MM.1S (cell line): ENCODE data around the gene CABP5.

ENCODE experiments used
- DNase-seq: peaks from one replicate; pipeline ENCODE4 v3.0.0-alpha.2; 2015
- H2AFZ ChIP-seq: fragments of 300-600 bp; sonication (generic); 2 replicates; pipeline ENCODE4 v1.6.0; 2016; ENCODE audit warnings: antibody characterized with exemption, low read length
- H3F3A ChIP-seq: fragments of 300-600 bp; sonication (generic); 2 replicates; pipeline ENCODE4 v1.6.1; 2016; ENCODE audit warnings: mild to moderate bottlenecking, antibody characterized with exemption, low read length, moderate library complexity, mixed read lengths; ENCODE audit not compliant: insufficient read depth
- H3K27ac ChIP-seq: fragments of 300-600 bp; sonication (generic); 2 replicates; pipeline ENCODE4 v1.5.1; 2016; ENCODE audit warnings: mild to moderate bottlenecking, low read length
- H3K27me3 ChIP-seq: fragments of 300-600 bp; sonication (generic); replicated peaks from 2 replicates; pipeline ENCODE4 v1.6.0; 2016; ENCODE audit warnings: low read length; ENCODE audit not compliant: insufficient read depth
- H3K36me3 ChIP-seq: fragments of 300-600 bp; sonication (generic); replicated peaks from 2 replicates; pipeline ENCODE4 v1.6.1; 2016; ENCODE audit warnings: mild to moderate bottlenecking, low read length, mixed read lengths; ENCODE audit not compliant: insufficient read depth
- H3K4me1 ChIP-seq: fragments of 300-600 bp; sonication (generic); 2 replicates; pipeline ENCODE4 v1.6.1; 2016; ENCODE audit warnings: low read length, mixed read lengths
- H3K4me2 ChIP-seq: fragments of 300-600 bp; sonication (generic); 2 replicates; pipeline ENCODE4 v1.6.0; 2016; ENCODE audit warnings: low read depth, low read length
- H3K4me3 ChIP-seq: fragments of 300-600 bp; sonication (generic); 2 replicates; pipeline ENCODE4 v1.5.1; 2016; ENCODE audit warnings: low read length, mixed read lengths
- H3K79me2 ChIP-seq: fragments of 300-600 bp; sonication (generic); 2 replicates; pipeline ENCODE4 v1.6.1; 2016; ENCODE audit warnings: mixed run types, low read length, mixed read lengths
- H3K9ac ChIP-seq: fragments of 300-600 bp; sonication (generic); 2 replicates; pipeline ENCODE4 v1.6.1; 2016; ENCODE audit warnings: low read length, mixed read lengths
- H3K9me2 ChIP-seq: fragments of 300-600 bp; sonication (generic); replicated peaks from 2 replicates; pipeline ENCODE4 v1.6.1; 2016; ENCODE audit warnings: mild to moderate bottlenecking, low read length, mixed read lengths; ENCODE audit not compliant: insufficient read depth
- H3K9me3 ChIP-seq: fragments of 300-600 bp; sonication (generic); replicated peaks from 2 replicates; pipeline ENCODE4 v1.6.1; 2016; ENCODE audit warnings: mild to moderate bottlenecking, low read length, mixed read lengths; ENCODE audit not compliant: insufficient read depth
- H4K20me1 ChIP-seq: fragments of 300-600 bp; sonication (generic); 2 replicates; pipeline ENCODE4 v1.6.1; 2016; ENCODE audit warnings: mild to moderate bottlenecking, low read length, moderate library complexity, mixed read lengths; ENCODE audit not compliant: insufficient read depth
- CTCF ChIP-seq: fragments of 300-600 bp; sonication (generic); IDR thresholded peaks from 2 replicates; pipeline ENCODE4 v1.5.1; 2016; ENCODE audit warnings: antibody characterized with exemption, low read length, mixed read lengths
- EZH2 ChIP-seq: fragments of 300-600 bp; sonication (generic); optimal IDR thresholded peaks from 2 replicates; pipeline ENCODE3; 2017; ENCODE audit warnings: low read depth, mild to moderate bottlenecking, antibody characterized with exemption, low read length, mixed read lengths
- EZH2phosphoT487 ChIP-seq: fragments of 300-600 bp; sonication (generic); IDR thresholded peaks from 2 replicates; pipeline ENCODE4 v1.6.1; 2018; ENCODE audit warnings: antibody characterized with exemption, low read length

CABP5 gene

DNA sequence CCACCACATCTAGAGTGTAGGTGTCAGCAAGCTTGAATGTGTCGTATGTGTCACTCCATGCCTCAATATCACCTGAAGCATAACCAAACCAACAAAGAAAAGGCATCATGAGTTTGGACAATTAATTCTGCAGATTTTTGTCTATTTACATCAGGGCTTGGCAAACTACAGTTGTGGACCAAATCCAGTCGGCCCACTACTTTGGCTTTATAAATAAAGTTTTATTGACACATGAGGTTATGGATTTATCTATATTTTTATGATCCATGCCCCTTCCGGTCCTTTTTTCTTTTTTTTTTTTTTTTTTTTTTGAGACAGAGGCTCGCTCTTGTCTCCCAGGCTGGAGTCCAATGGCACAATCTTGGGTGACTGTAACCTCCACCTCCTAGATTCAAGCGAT lies 9.2 kb upstream of the CABP5 start:
- H3K9me2 ChIP-seq = no peaks in the 10 kb centered on the region
- TF ChIP-seq EZH2 (no peak), EZH2phosphoT487 (no peak), CTCF (no peak)
- no peaks in the 10 kb centered on the region for H3F3A ChIP-seq
- H2AFZ ChIP-seq = no peak overlapping the region
- H3K27ac ChIP-seq = no peak overlapping the region
- no peak overlapping the region for H3K9ac ChIP-seq
- H3K4me3 ChIP-seq = no peak overlapping the region
- H3K79me2 ChIP-seq = no peaks in the 10 kb centered on the region
- H3K4me2 ChIP-seq = no peak overlapping the region
- H3K36me3 ChIP-seq = no peaks in the 10 kb centered on the region
- DNase-seq = no peak
- no peaks in the 10 kb centered on the region for H3K9me3 ChIP-seq
- H4K20me1 ChIP-seq = no peaks in the 10 kb centered on the region
- peaks cover 22% of the 10 kb centered on the region; the same call in 1 of the 2 replicates for H3K27me3 ChIP-seq
- no peaks in the 10 kb centered on the region for H3K4me1 ChIP-seq

DNA sequence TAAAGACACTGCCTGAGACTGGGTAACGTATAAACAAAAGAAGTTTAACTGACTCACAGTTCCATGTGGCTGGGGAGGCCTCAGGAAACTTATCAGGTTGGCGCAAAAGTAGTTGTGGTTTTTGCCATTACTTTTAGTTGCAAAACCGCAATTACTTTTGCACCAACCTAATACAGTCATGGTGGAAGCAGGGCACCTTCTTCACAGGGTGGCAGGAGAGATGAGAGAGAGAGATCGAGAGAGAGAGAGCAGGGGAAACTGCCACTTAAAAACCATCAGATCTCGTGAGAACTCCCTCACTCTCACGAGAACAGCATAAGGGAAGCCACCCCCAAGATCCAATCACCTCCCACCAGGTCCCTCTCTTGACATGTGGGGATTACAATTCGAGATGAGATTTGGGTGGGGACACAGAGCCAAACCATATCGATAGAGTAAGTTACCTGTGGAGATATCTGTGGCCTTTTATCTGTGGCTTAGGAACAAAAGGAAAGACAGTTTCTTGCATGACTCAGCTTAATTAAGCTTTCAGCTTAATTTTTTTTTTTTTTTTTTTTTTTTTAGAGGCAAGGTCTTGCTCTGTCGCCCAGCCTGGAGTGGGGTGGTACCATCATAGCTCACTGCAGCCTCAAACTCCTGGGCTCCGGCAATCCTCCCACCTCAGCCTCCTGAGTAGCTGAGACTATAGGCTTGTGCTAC lies 7.6 kb upstream of the CABP5 start:
- Histone ChIP-seq H3K9ac (no peak overlapping the region), H2AFZ (no peak overlapping the region), H3K27ac (no peak overlapping the region), H3K4me1 (no peaks in the 10 kb centered on the region), H3K9me2 (no peaks in the 10 kb centered on the region), H3K9me3 (no peaks in the 10 kb centered on the region), H3K27me3 (peaks cover 23% of the 10 kb centered on the region), H3K4me3 (no peak overlapping the region), H3F3A (no peaks in the 10 kb centered on the region), H3K36me3 (no peaks in the 10 kb centered on the region), H3K4me2 (no peak overlapping the region), H4K20me1 (no peaks in the 10 kb centered on the region), H3K79me2 (no peaks in the 10 kb centered on the region)
- DNase-seq = no peak
- TF ChIP-seq EZH2 (no peak), CTCF (no peak), EZH2phosphoT487 (no peak)

- Histone ChIP-seq H3K4me2 (no peak overlapping the region), H2AFZ (no peak overlapping the region), H3K27ac (no peak overlapping the region), H3K4me3 (no peak overlapping the region), H3K27me3 (peaks cover 74% of the 10 kb centered on the region), H3F3A (no peaks in the 10 kb centered on the region), H3K9ac (no peak overlapping the region), H3K9me2 (no peaks in the 10 kb centered on the region), H3K4me1 (no peaks in the 10 kb centered on the region), H3K79me2 (no peaks in the 10 kb centered on the region), H3K36me3 (no peaks in the 10 kb centered on the region), H3K9me3 (no peaks in the 10 kb centered on the region), H4K20me1 (no peaks in the 10 kb centered on the region; the same call in 1 of the 2 replicates)
- no peak for TF ChIP-seq EZH2phosphoT487
- no peak for TF ChIP-seq CTCF
- no peak for TF ChIP-seq EZH2
- no peak for DNase-seq
Observed at GRCh38 chr19:48044561-48044960, 682 bp upstream of the CABP5 start.
